ENCODE results near the gene PRPF38B. TPM values are rescaled to one million over a fixed set of nuclear protein-coding genes. Genes with fewer than 3 reads are reported as not detected.
A peak's percentile ranks its signal among the peaks of the same experiment; 100 is the strongest.

PRPF38B gene
- total and polyA plus RNA-seq, 10 of the 15 experiments (the other 5 are each of a cell fraction or from before 2014, with no cell fraction given): 32.9 to 79.2 (median 47.8) TPM

DNA sequence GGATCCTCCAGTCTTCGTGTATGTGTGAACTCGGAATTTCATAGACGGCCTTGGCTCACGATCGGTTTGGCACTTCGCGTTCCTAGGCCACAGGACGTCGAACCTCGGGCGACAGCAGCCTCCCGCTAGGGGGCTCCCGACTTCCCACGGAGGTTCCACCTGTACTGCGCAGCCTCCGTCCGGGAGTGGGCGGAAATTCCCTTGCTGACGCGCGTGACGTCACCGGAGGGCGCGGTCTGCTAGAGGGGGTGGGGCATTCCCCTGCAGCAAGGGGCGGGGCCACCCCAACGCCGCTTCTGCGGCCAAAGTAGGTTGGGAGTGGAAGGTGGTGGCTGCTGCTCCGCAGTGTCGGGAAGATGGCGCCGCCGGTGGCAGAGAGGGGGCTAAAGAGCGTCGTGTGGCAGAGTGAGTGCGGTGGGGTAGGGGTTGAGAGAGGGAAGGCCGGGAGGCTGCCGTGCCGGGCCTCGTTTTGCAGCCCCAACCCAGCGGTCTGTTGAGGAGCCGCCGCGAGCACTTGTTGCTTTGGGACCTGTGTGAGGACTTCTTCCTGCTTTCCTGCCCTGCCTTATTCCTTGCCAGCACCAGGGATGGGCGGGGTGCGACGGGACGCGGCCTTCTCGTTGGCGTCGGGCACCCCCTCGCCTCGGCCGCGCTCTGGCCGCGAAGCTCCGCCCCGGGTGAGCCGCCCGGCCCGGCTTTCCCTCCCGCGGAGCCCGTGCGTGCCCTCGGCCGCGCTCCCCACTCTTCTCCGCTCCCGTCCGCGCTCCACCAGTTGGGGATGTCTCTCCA is 54.5 kb downstream of the PRPF38B start, which contains the start of gene STXBP3 (continued):
- TF ChIP-seq, protein P1, sequence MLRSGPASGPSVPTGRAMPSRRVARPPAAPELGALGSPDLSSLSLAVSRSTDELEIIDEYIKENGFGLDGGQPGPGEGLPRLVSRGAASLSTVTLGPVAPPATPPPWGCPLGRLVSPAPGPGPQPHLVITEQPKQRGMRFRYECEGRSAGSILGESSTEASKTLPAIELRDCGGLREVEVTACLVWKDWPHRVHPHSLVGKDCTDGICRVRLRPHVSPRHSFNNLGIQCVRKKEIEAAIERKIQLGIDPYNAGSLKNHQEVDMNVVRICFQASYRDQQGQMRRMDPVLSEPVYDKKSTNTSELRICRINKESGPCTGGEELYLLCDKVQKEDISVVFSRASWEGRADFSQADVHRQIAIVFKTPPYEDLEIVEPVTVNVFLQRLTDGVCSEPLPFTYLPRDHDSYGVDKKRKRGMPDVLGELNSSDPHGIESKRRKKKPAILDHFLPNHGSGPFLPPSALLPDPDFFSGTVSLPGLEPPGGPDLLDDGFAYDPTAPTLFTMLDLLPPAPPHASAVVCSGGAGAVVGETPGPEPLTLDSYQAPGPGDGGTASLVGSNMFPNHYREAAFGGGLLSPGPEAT (IDR thresholded peaks at IDR 0.05; ENCODE audit: low read depth): peak; percentile 80
- TF ChIP-seq CBFB (IDR thresholded peaks at IDR 0.05; ENCODE audit: low read depth) (peak; percentile 80; the same call in 1 of the 2 replicates), IRF4 (IDR thresholded peaks at IDR 0.05; ENCODE audit: low read depth, low read length) (peak; percentile 20; the same call in 1 of the 2 replicates), PAX8 (IDR thresholded peaks at IDR 0.05) (no peak), HCFC1 (IDR thresholded peaks at IDR 0.05; ENCODE audit: low read length) (peak; percentile 37), BACH1 (IDR thresholded peaks at IDR 0.05; ENCODE audit: borderline replicate concordance) (peak; percentile 46; the same call in 1 of the 2 replicates), TAF1 (IDR thresholded peaks at IDR 0.05; ENCODE audit: borderline replicate concordance, low read depth, low read length) (peak; percentile 93), HDAC6 (IDR thresholded peaks at IDR 0.05; ENCODE audit: unreplicated experiment) (no peak), SMAD1 (IDR thresholded peaks at IDR 0.05; ENCODE audit: low read depth, partially characterized antibody) (peak; percentile 79), STAT1 (conservative IDR thresholded peaks at IDR 0.05) (no peak), RBBP5 (conservative IDR thresholded peaks at IDR 0.05) (no peak), SPI1 (IDR thresholded peaks at IDR 0.05; ENCODE audit: borderline replicate concordance, insufficient read depth, low read depth, low read length) (no peak), SIN3A (IDR thresholded peaks at IDR 0.05; ENCODE audit: low read depth, low read length) (peak; percentile 17; the same call in 1 of the 2 replicates), RCOR1 (conservative IDR thresholded peaks at IDR 0.05; ENCODE audit: low read depth, low read length) (no peak), SMARCA5 (IDR thresholded peaks at IDR 0.05) (peak; percentile 41; the same call in 1 of the 2 replicates)
- TF ChIP-seq, protein P2, sequence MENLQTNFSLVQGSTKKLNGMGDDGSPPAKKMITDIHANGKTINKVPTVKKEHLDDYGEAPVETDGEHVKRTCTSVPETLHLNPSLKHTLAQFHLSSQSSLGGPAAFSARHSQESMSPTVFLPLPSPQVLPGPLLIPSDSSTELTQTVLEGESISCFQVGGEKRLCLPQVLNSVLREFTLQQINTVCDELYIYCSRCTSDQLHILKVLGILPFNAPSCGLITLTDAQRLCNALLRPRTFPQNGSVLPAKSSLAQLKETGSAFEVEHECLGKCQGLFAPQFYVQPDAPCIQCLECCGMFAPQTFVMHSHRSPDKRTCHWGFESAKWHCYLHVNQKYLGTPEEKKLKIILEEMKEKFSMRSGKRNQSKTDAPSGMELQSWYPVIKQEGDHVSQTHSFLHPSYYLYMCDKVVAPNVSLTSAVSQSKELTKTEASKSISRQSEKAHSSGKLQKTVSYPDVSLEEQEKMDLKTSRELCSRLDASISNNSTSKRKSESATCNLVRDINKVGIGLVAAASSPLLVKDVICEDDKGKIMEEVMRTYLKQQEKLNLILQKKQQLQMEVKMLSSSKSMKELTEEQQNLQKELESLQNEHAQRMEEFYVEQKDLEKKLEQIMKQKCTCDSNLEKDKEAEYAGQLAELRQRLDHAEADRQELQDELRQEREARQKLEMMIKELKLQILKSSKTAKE (IDR thresholded peaks at IDR 0.05; ENCODE audit: low read depth, poor library complexity, severe bottlenecking): peak; percentile 44
- TF ChIP-seq, protein P3, sequence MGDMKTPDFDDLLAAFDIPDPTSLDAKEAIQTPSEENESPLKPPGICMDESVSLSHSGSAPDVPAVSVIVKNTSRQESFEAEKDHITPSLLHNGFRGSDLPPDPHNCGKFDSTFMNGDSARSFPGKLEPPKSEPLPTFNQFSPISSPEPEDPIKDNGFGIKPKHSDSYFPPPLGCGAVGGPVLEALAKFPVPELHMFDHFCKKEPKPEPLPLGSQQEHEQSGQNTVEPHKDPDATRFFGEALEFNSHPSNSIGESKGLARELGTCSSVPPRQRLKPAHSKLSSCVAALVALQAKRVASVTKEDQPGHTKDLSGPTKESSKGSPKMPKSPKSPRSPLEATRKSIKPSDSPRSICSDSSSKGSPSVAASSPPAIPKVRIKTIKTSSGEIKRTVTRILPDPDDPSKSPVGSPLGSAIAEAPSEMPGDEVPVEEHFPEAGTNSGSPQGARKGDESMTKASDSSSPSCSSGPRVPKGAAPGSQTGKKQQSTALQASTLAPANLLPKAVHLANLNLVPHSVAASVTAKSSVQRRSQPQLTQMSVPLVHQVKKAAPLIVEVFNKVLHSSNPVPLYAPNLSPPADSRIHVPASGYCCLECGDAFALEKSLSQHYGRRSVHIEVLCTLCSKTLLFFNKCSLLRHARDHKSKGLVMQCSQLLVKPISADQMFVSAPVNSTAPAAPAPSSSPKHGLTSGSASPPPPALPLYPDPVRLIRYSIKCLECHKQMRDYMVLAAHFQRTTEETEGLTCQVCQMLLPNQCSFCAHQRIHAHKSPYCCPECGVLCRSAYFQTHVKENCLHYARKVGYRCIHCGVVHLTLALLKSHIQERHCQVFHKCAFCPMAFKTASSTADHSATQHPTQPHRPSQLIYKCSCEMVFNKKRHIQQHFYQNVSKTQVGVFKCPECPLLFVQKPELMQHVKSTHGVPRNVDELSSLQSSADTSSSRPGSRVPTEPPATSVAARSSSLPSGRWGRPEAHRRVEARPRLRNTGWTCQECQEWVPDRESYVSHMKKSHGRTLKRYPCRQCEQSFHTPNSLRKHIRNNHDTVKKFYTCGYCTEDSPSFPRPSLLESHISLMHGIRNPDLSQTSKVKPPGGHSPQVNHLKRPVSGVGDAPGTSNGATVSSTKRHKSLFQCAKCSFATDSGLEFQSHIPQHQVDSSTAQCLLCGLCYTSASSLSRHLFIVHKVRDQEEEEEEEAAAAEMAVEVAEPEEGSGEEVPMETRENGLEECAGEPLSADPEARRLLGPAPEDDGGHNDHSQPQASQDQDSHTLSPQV (IDR thresholded peaks at IDR 0.05): peak; percentile 91; the same call in 1 of the 2 replicates
- TF ChIP-seq, protein P4, sequence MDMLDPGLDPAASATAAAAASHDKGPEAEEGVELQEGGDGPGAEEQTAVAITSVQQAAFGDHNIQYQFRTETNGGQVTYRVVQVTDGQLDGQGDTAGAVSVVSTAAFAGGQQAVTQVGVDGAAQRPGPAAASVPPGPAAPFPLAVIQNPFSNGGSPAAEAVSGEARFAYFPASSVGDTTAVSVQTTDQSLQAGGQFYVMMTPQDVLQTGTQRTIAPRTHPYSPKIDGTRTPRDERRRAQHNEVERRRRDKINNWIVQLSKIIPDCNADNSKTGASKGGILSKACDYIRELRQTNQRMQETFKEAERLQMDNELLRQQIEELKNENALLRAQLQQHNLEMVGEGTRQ (IDR thresholded peaks at IDR 0.05; ENCODE audit: borderline replicate concordance, low read depth, low read length): no peak
- TF ChIP-seq, protein P5, sequence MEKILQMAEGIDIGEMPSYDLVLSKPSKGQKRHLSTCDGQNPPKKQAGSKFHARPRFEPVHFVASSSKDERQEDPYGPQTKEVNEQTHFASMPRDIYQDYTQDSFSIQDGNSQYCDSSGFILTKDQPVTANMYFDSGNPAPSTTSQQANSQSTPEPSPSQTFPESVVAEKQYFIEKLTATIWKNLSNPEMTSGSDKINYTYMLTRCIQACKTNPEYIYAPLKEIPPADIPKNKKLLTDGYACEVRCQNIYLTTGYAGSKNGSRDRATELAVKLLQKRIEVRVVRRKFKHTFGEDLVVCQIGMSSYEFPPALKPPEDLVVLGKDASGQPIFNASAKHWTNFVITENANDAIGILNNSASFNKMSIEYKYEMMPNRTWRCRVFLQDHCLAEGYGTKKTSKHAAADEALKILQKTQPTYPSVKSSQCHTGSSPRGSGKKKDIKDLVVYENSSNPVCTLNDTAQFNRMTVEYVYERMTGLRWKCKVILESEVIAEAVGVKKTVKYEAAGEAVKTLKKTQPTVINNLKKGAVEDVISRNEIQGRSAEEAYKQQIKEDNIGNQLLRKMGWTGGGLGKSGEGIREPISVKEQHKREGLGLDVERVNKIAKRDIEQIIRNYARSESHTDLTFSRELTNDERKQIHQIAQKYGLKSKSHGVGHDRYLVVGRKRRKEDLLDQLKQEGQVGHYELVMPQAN (conservative IDR thresholded peaks at IDR 0.05): peak; percentile 26; the same call in 1 of the 2 replicates
